PC-3 (cell line): ENCODE measurements around the gene SLC25A30.

ENCODE experiments used
- CTCF ChIP-seq: fragments of 300-600 bp; sonication (generic); conservative IDR thresholded peaks from 2 replicates; pipeline ENCODE4 v1.5.1; 2017; ENCODE audit warnings: antibody characterized with exemption, low read depth, mild to moderate bottlenecking, low read length
- EZH2 ChIP-seq: fragments of 300-600 bp; sonication (generic); IDR thresholded peaks from one replicate; pipeline ENCODE4 v1.6.1; 2017; ENCODE audit warnings: antibody characterized with exemption, mild to moderate bottlenecking, low read length; ENCODE audit not compliant: unreplicated experiment

DNA sequence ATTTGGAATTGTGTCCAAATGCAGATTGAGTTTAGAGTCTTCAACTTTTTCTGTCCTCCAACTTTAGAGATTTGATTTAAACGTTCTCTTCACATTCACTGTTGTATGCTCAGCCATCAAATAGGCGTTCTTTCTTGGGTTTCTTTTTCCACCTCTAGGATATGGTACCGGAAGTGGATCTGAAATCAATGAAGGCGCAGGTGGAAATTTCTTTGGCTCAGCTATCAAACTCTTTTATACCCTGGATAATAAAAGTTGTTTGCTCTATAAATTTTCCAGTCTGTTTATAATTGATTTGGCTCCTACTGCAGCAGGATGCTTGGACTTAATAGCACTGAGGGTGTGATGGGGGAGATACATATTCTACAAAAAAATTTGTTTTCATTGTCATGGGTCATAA is 48.2 kb upstream of the SLC25A30 start:
- no peak for TF ChIP-seq CTCF
- TF ChIP-seq EZH2 = no peak
